K562 (cell line): ENCODE measurements around the gene RHOF. TPM values are rescaled to one million over a fixed set of nuclear protein-coding genes. Genes with fewer than 3 reads are reported as not detected.
A peak's percentile ranks its signal among the peaks of the same experiment; 100 is the strongest.

ENCODE experiments used
- ATAC-seq: fragments of 200-7000 bp; cut with Tn5 transposase; 3 replicates; pipeline ENCODE4 v1.9.1; 2020; ENCODE audit warnings: moderate library complexity
- BruUV-seq: library from RNA; stranded (reverse); fragments of 400-500 nt; replicated peaks from 2 replicates; lab custom pipeline; 2021; lab: Mats Ljungman, UMichigan
- CTCF ChIA-PET: fragments of 300-600 bp; formaldehyde crosslinking; extraction: SDS; loops from one replicate; lab custom pipeline; 2021; ENCODE audit warnings: low intra/inter-chr PET ratio; lab: Yijun Ruan, JAX
- POLR2A ChIA-PET: fragments of 300-600, 350-650 bp; sonication (Branson Sonifier 250); formaldehyde crosslinking; extraction: SDS; loops from one replicate; lab custom pipeline; 2021; ENCODE audit warnings: antibody characterized with exemption, inconsistent platforms; lab: Yijun Ruan, JAX
- DNase-seq, 4 experiments: peaks; one replicate each; pipeline versions ENCODE4 v3.0.0 to v3.0.0-alpha.2; 2011 to 2018; ENCODE audit warnings: low spot score in 3 of 4, mixed read lengths in 3 of 4; ENCODE audit errors: extremely low read depth in 1 of 4
- FAIRE-seq: peaks from 2 replicates; lab custom pipeline; 2011; peaks lifted over from hg19 to GRCh38; lab: Jason Lieb, UNC
- H2AFZ ChIP-seq: 2 replicates; pipeline ENCODE4 v1.6.0; 2011; ENCODE audit warnings: low read depth, low read length, control low read depth, inconsistent platforms
- H3K27ac ChIP-seq: fragments of 200-600 bp; 3 replicates; pipeline ENCODE4 v1.8.0; 2011; ENCODE audit warnings: low read depth, mild to moderate bottlenecking, control low read depth, inconsistent platforms, low read length, moderate library complexity, mixed read lengths; ENCODE audit errors: extremely low read depth
- H3K27me3 ChIP-seq, 2 experiments: fragments of 300-600 bp in 1 of 2; 2 replicates in 1 of 2; 3 replicates in 1 of 2; pipeline versions ENCODE4 v1.6.0 to v1.8.0; 2011; ENCODE audit warnings: inconsistent platforms in 2 of 2, low read length in 2 of 2, mild to moderate bottlenecking in 1 of 2, mixed read lengths in 1 of 2, moderate library complexity in 1 of 2; ENCODE audit not compliant: control insufficient read depth in 2 of 2, insufficient read depth in 2 of 2
- H3K36me3 ChIP-seq: fragments of 300-600 bp; 3 replicates; pipeline ENCODE4 v1.8.0; 2011; ENCODE audit warnings: mild to moderate bottlenecking, low read length, inconsistent platforms; ENCODE audit not compliant: control insufficient read depth, insufficient read depth
- H3K4me1 ChIP-seq, 2 experiments: fragments of 200-600 bp in 1 of 2; replicated peaks in 1 of 2; 2 replicates in 1 of 2; 3 replicates in 1 of 2; pipeline versions ENCODE4 v1.5.1 to v1.8.0; 2011; ENCODE audit warnings: inconsistent platforms in 2 of 2, low read length in 2 of 2, mild to moderate bottlenecking in 1 of 2, mixed read lengths in 1 of 2, moderate library complexity in 1 of 2; ENCODE audit not compliant: control insufficient read depth in 2 of 2, insufficient read depth in 2 of 2
- H3K4me2 ChIP-seq: 2 replicates; pipeline ENCODE4 v1.6.1; 2011; ENCODE audit warnings: low read length, control low read depth, inconsistent platforms, mixed read lengths; ENCODE audit not compliant: insufficient read depth
- H3K4me3 ChIP-seq: fragments of 200-600 bp; sonication (generic), shearing (Covaris generic); 2 replicates; pipeline ENCODE4 v1.5.1; 2016; ENCODE audit warnings: control low read depth, inconsistent platforms
- H3K79me2 ChIP-seq: fragments of 200-600 bp; 3 replicates; pipeline ENCODE4 v1.8.0; 2011; ENCODE audit warnings: low read length, inconsistent platforms; ENCODE audit not compliant: control insufficient read depth, insufficient read depth
- H3K9ac ChIP-seq, 2 experiments: 2 replicates each; pipeline versions ENCODE4 v1.6.0 to v1.6.1; 2011; ENCODE audit warnings: low read depth in 2 of 2, low read length in 2 of 2, control low read depth in 1 of 2, inconsistent platforms in 1 of 2, mild to moderate bottlenecking in 1 of 2, mixed read lengths in 1 of 2; ENCODE audit not compliant: insufficient read depth in 1 of 2
- H3K9me1 ChIP-seq: one replicate; pipeline ENCODE4 v1.6.0; 2011; ENCODE audit warnings: inconsistent platforms, mild to moderate bottlenecking, low read length, moderate library complexity; ENCODE audit not compliant: control insufficient read depth, insufficient read depth
- H3K9me3 ChIP-seq: replicated peaks from 2 replicates; pipeline ENCODE4 v1.5.1; 2011; ENCODE audit warnings: low read depth, low read length, inconsistent platforms; ENCODE audit not compliant: control insufficient read depth, insufficient read depth
- H4K20me1 ChIP-seq: replicated peaks from 2 replicates; pipeline ENCODE4 v1.6.1; 2011; ENCODE audit warnings: low read length, inconsistent platforms, mixed read lengths; ENCODE audit not compliant: control insufficient read depth, insufficient read depth
- POLR2G ChIP-seq: fragments of 200-400 bp; formaldehyde crosslinking; IDR thresholded peaks from 2 replicates; pipeline ENCODE4 v1.6.1; 2017; ENCODE audit warnings: low read depth, mild to moderate bottlenecking, antibody characterized with exemption, low read length, moderate library complexity
- RBFOX2 ChIP-seq: fragments of 200-400 bp; formaldehyde crosslinking; IDR thresholded peaks from 2 replicates; pipeline ENCODE4 v1.6.1; 2017; ENCODE audit warnings: low read depth, mild to moderate bottlenecking, low read length, moderate library complexity
- WGBS: fragments of 100-300 bp; shearing (Covaris generic); methylation state at CpG from one replicate; pipeline ENCODE4 v1.1.6; 2016; ENCODE audit warnings: low coverage, mixed read lengths; ENCODE audit not compliant: insufficient coverage; ENCODE audit errors: missing lambda C conversion rate; 5-methylcytosine and 5-hydroxymethylcytosine counted together
- in situ Hi-C: fragments of 300-500 bp; cut with MboI; formaldehyde crosslinking; loops from 4 replicates; pipeline ENCODE4 v1.15.0; 2018; ENCODE audit warnings: inconsistent platforms, mixed read lengths
- intact Hi-C: fragments of 100-400 bp; cut with micrococcal nuclease; formaldehyde crosslinking; loops from 2 replicates; pipeline ENCODE4 v1.14.2; 2022
- polyA plus RNA-seq, 8 experiments: library from polyadenylated mRNA; depleted of rRNA in 4 of 8; stranded (reverse) in 5 of 8; unstranded in 3 of 8; fragments of >200 nt; fragmentation: Nextera tagmentation in 2 of 8; fragmentation: Illumina TruSeq in 1 of 8; extraction: Ambion mirVana in 2 of 8; extraction: Trizol in 1 of 8; gene quantifications; 2 replicates each; pipeline versions ENCODE4 v1.2.1 to v1.2.3, GENCODE V29; 2011 to 2014; ENCODE audit warnings: inconsistent platforms in 1 of 8, missing spikeins in 1 of 8
- total RNA-seq, 7 experiments: library from RNA; depleted of rRNA in 6 of 7; stranded (reverse); fragments of >200 nt in 6 of 7; fragmentation: Illumina TruSeq in 2 of 7; extraction: Trizol in 2 of 7; gene quantifications; 2 replicates each; pipeline versions ENCODE4 v1.2.1 to v1.2.3, GENCODE V29; 2011 to 2021; ENCODE audit warnings: low replicate concordance in 1 of 7
- TF ChIP-seq, protein P1 (sequence below): fragments of 250-450 bp; sonication (Bioruptor Pico); IDR thresholded peaks from 2 replicates; pipeline ENCODE4 v1.5.0; 2020; ENCODE audit warnings: mild to moderate bottlenecking, borderline replicate concordance

The RHOF gene
- total and polyA plus RNA-seq, 9 of the 15 experiments (the other 6 are each of a cell fraction or from before 2014, with no cell fraction given) = 0.13 to 10.1 (median 4.0) TPM

GRCh38 chr12:121819212-121819949 lies 25.9 kb upstream of the RHOF start:
- DNase-seq = no peak
- Histone ChIP-seq H3K27ac (no peak overlapping the region), H2AFZ (no peak overlapping the region), H3K4me1 (peaks cover 0 to 9% of the 10 kb centered on the region in 2 experiments; a peak in 2 of 5 replicates), H4K20me1 (no peaks in the 10 kb centered on the region; the same call in 1 of the 2 replicates), H3K36me3 (peaks cover 86% of the 10 kb centered on the region), H3K9me1 (no peaks in the 10 kb centered on the region), H3K4me3 (no peak overlapping the region), H3K9ac (no peak overlapping the region; a peak in 1 of 4 replicates), H3K27me3 (no peaks in the 10 kb centered on the region), H3K79me2 (peaks cover 3% of the 10 kb centered on the region; the same call in 1 of the 3 replicates), H3K4me2 (no peak overlapping the region), H3K9me3 (no peaks in the 10 kb centered on the region)
- POLR2A ChIA-PET = no interaction called here
- BruUV-seq = no TSS peak
- 97% methylated on average over 15 of the region's 22 CpGs for WGBS
- TF ChIP-seq RBFOX2 (peak; percentile 40; the same call in 1 of the 2 replicates), POLR2G (peak; percentile 48; the same call in 1 of the 2 replicates)
- TF ChIP-seq, protein P1, sequence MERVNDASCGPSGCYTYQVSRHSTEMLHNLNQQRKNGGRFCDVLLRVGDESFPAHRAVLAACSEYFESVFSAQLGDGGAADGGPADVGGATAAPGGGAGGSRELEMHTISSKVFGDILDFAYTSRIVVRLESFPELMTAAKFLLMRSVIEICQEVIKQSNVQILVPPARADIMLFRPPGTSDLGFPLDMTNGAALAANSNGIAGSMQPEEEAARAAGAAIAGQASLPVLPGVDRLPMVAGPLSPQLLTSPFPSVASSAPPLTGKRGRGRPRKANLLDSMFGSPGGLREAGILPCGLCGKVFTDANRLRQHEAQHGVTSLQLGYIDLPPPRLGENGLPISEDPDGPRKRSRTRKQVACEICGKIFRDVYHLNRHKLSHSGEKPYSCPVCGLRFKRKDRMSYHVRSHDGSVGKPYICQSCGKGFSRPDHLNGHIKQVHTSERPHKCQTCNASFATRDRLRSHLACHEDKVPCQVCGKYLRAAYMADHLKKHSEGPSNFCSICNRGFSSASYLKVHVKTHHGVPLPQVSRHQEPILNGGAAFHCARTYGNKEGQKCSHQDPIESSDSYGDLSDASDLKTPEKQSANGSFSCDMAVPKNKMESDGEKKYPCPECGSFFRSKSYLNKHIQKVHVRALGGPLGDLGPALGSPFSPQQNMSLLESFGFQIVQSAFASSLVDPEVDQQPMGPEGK (CRISPR knock-in tag) = no peak
- ATAC-seq = no peak
- intact Hi-C loops = no loop called here
- FAIRE-seq = no peak
- CTCF ChIA-PET = no interaction called here
- in situ Hi-C loops = no loop called here
